Thyroid gland (tissue), 4 donors: ENCODE data around the gene PSEN2. TPM values are rescaled to one million over a fixed set of nuclear protein-coding genes. Genes with fewer than 3 reads are reported as not detected.
"Not testable (repeated sequence)": the region's sequence is repeated elsewhere in the genome, so short reads cannot be mapped to it uniquely, and the experiment has no call there.

Experiments
- DNase-seq, 2 donors: peaks; one replicate each; pipeline ENCODE4 v3.0.0-alpha.2; 2019
- H3K27ac ChIP-seq, 3 donors: fragments of 200-600 bp; sonication (generic); 1 replicate in 2 of 3; 2 replicates in 1 of 3; pipeline ENCODE4 v1.5.1; 2016 to 2019; ENCODE audit warnings: mild to moderate bottlenecking in 1 of 3, moderate library complexity in 1 of 3
- H3K27me3 ChIP-seq: fragments of 200-600 bp; sonication (generic); one replicate; pipeline ENCODE4 v1.5.1; 2019
- H3K36me3 ChIP-seq, 2 donors: fragments of 200-600 bp; sonication (generic); one replicate each; pipeline ENCODE4 v1.5.1; 2016 to 2019
- H3K4me1 ChIP-seq, 2 donors: fragments of 200-600 bp; sonication (generic); one replicate each; pipeline ENCODE4 v1.5.1; 2017 to 2019
- H3K4me3 ChIP-seq, 3 donors: fragments of 200-600 bp; sonication (generic); replicated peaks in 1 of 3; 1 replicate in 2 of 3; 2 replicates in 1 of 3; pipeline ENCODE4 v1.5.1; 2016; ENCODE audit warnings: mild to moderate bottlenecking in 1 of 3
- H3K9me3 ChIP-seq: fragments of 200-600 bp; sonication (generic); one replicate; pipeline ENCODE4 v1.5.1; 2017
- CTCF ChIP-seq, 6 experiments: fragments of 200-600 bp in 3 of 6; fragments of 450-650 bp in 3 of 6; sonication (generic) in 3 of 6; IDR thresholded peaks; one replicate each; pipeline ENCODE4 v1.5.1; 2016 to 2019; ENCODE audit warnings: antibody characterized with exemption in 6 of 6, mild to moderate bottlenecking in 2 of 6, inconsistent platforms in 1 of 6, moderate library complexity in 1 of 6
- POLR2A ChIP-seq, 2 donors: fragments of 450-650 bp; IDR thresholded peaks; one replicate each; pipeline ENCODE4 v1.6.1; 2017; ENCODE audit warnings: antibody characterized with exemption in 2 of 2, mild to moderate bottlenecking in 2 of 2, moderate library complexity in 1 of 2
- WGBS, 2 donors: methylation state at CpG; one replicate each; pipeline ENCODE4 v1.1.5; 2017; 5-methylcytosine and 5-hydroxymethylcytosine counted together
- intact Hi-C: fragments of 100-400 bp; cut with DNase I; formaldehyde crosslinking; loops from one replicate; pipeline ENCODE4 v1.15.1; 2023
- total RNA-seq, 4 donors: library from RNA; depleted of rRNA; stranded (reverse); fragments of >200 nt; gene quantifications; one replicate each; pipeline ENCODE4 v1.2.3, GENCODE V29; 2016

The PSEN2 gene
- total RNA-seq, 4 donors from 2014 or later = 22.0 to 31.0 (median 24.6) TPM

GRCh38 chr1:226827968-226828513 lies 42.4 kb upstream of the PSEN2 start:
- Histone ChIP-seq H3K36me3 (no peaks in the 10 kb centered on the region), H3K4me1 (peaks cover 0 to 12% of the 10 kb centered on the region in 2 donors), H3K27me3 (no peaks in the 10 kb centered on the region), H3K9me3 (no peaks in the 10 kb centered on the region), H3K27ac (peak overlapping the region; percentile 34 to 65 (median 41)), H3K4me3 (no peak overlapping the region)
- TF ChIP-seq POLR2A (IDR thresholded peaks at IDR 0.05) (no peak), CTCF (IDR thresholded peaks at IDR 0.05) (peak; percentile 77 to 93 (median 87))
- 7 to 11% methylated on average over 13 to 19 of the region's 19 CpGs for WGBS, 2 donors
- intact Hi-C loops = loop anchor here (2.0 kb wide), 1 partner anchor 193 kb away; no protein-coding TSS in a partner anchor
- DNase-seq = peak; percentile 91 to 96

GRCh38 chr1:226829105-226829504 lies 41.3 kb upstream of the PSEN2 start:
- Histone ChIP-seq H3K27me3 (no peaks in the 10 kb centered on the region), H3K9me3 (no peaks in the 10 kb centered on the region), H3K27ac (no peak overlapping the region), H3K4me3 (no peak overlapping the region), H3K4me1 (peaks cover 0 to 12% of the 10 kb centered on the region in 2 donors), H3K36me3 (no peaks in the 10 kb centered on the region)
- 84 to 90% methylated on average over 2 of the region's 2 CpGs for WGBS, 2 donors
- intact Hi-C loops = no loop called here
- TF ChIP-seq POLR2A (IDR thresholded peaks at IDR 0.05) = no peak
- TF ChIP-seq CTCF (IDR thresholded peaks at IDR 0.05) = no peak
- DNase-seq = no peak

GRCh38 chr1:226831953-226832352 lies 38.5 kb upstream of the PSEN2 start:
- 91% methylated on average over 4 of the region's 4 CpGs for WGBS, 2 donors
- TF ChIP-seq POLR2A (IDR thresholded peaks at IDR 0.05) (no peak), CTCF (IDR thresholded peaks at IDR 0.05) (no peak)
- intact Hi-C loops = no loop called here
- Histone ChIP-seq H3K9me3 (no peaks in the 10 kb centered on the region), H3K4me3 (no peak overlapping the region), H3K27ac (no peak overlapping the region), H3K4me1 (peaks cover 0 to 12% of the 10 kb centered on the region in 2 donors), H3K27me3 (no peaks in the 10 kb centered on the region), H3K36me3 (no peaks in the 10 kb centered on the region)
- DNase-seq = no peak

GRCh38 chr1:226832613-226833012 lies 37.8 kb upstream of the PSEN2 start:
- H3K27ac ChIP-seq = no peak overlapping the region
- DNase-seq = no peak
- no peak for TF ChIP-seq CTCF (IDR thresholded peaks at IDR 0.05)
- no peak for TF ChIP-seq POLR2A (IDR thresholded peaks at IDR 0.05)
- H3K9me3 ChIP-seq = no peaks in the 10 kb centered on the region
- H3K4me1 ChIP-seq = peaks cover 0 to 9% of the 10 kb centered on the region in 2 donors
- no peaks in the 10 kb centered on the region for H3K36me3 ChIP-seq
- no peaks in the 10 kb centered on the region for H3K27me3 ChIP-seq
- WGBS, 2 donors = 87 to 91% methylated on average over 9 of the region's 9 CpGs
- intact Hi-C loops = no loop called here
- H3K4me3 ChIP-seq = no peak overlapping the region

- H3K4me1 ChIP-seq, H3K9me3 ChIP-seq, H3K27ac ChIP-seq, H3K4me3 ChIP-seq, H3K36me3 ChIP-seq, intact Hi-C loops, DNase-seq, H3K27me3 ChIP-seq: not testable (repeated sequence)
- WGBS, 2 donors = 85 to 87% methylated on average over 6 of the region's 6 CpGs
Observed at GRCh38 chr1:226834179-226834578, 36.2 kb upstream of the PSEN2 start.

- 87 to 92% methylated on average over 6 to 7 of the region's 7 CpGs for WGBS, 2 donors
- H3K36me3 ChIP-seq, H3K27me3 ChIP-seq, H3K27ac ChIP-seq, H3K9me3 ChIP-seq, intact Hi-C loops, DNase-seq, H3K4me3 ChIP-seq, H3K4me1 ChIP-seq: not testable (repeated sequence)
Observed at GRCh38 chr1:226835396-226835795, 35.0 kb upstream of the PSEN2 start.

GRCh38 chr1:226837966-226838365 lies 32.5 kb upstream of the PSEN2 start:
- WGBS, 2 donors = 86 to 88% methylated on average over 2 of the region's 2 CpGs
- intact Hi-C loops = not testable (repeated sequence)

More at GRCh38 chr1:226837966-226838365, 32.5 kb upstream of the PSEN2 start:
- not testable (repeated sequence) for H3K27ac ChIP-seq, H3K4me1 ChIP-seq, H3K4me3 ChIP-seq, H3K36me3 ChIP-seq, H3K9me3 ChIP-seq, H3K27me3 ChIP-seq, DNase-seq
